ENCODE results near the gene PCARE.

Gene PCARE

DNA sequence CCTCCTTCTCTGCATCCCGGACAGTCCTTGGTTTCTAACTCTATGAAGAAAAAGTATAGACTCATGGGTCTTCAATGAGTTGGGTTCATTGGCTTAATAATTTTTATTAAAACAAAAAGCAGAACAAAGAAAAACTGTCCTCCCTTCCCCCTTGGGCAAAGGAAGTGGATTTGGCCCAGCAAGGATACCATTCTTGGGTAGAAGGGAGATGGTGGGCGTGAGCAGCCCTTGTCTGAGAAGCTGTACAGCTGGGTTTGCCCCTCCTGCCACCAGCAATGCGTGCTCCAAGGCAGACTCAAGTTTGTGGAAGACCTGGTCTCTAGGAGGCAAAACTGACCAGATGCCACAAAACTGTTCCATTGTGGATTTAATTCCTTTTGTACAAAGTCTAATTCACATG lies 12.7 kb downstream of the PCARE start:
- no peak for DNase-seq

- no peak for DNase-seq
Observed at GRCh38 chr2:29061176-29061575, 13.1 kb downstream of the PCARE start.

DNA sequence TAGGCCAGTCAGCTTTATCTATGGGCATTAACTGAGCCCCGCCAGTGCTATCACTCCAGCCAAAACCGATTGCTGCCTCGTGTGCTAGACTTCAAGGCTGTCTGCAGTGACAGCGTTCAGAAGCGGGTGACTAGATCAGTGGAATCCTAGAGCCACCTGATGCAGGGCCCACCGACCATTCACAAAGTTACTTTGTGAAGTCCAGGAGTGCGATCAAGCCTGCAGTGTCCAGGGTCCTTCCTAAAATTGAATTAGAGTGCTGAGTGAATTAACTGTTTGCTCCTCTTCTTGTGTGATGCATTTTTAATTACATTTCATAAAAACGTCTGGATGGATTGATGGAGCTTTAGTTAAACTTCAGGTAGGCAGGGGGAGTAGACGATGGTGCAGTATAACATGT lies 13.9 kb downstream of the PCARE start:
- no peak for DNase-seq

- no peak for DNase-seq
Observed at GRCh38 chr2:29059624-29060023, 14.7 kb downstream of the PCARE start.

- no peak for DNase-seq
Observed at GRCh38 chr2:29057006-29057405, 17.3 kb downstream of the PCARE start.

DNA sequence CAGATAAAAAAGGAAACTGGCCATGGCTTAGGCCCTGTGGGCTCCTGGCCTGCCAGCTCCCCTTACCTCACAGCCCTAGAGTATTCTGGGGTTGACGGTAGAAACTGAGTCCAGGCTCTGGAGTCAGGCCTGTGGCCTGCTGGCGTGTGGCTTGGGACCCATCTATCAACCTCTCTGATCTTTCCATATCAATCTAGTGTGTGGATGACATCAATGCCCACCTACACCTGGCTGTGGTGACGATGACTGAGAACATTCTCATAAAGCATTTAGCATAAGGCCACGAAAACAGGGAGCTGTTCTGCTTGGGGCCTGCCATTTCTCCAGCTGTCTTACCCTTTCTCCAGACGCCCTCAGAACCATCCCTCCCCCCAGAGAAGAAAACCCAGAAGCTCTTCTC lies 17.9 kb downstream of the PCARE start:
- no peak for DNase-seq

GRCh38 chr2:29055601-29056000 lies 18.7 kb downstream of the PCARE start:
- no peak for DNase-seq

DNA sequence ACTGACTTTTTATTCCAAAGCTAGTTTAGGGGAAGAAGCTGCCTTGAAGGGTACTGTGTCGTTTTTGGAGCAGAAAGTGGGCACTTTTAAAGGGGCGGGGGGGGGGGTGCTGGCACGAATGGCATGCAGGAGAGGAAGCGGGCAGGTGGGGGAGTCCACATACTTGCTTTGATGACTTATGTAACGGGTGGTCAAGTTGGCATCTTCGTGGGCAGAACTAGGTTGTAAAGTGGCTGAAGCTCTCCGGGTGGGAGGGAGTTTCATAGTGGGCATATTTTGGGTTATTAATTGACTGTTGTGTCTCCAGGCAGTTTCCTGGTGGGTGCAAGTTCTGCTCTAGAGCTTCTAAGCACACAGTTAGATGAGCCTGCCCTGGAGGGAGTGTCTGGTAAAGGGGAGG lies 19.9 kb downstream of the PCARE start:
- DNase-seq = no peak

GRCh38 chr2:29053670-29054400 lies 20.5 kb downstream of the PCARE start:
- no peak for DNase-seq

GRCh38 chr2:29053223-29053622 lies 21.1 kb downstream of the PCARE start:
- DNase-seq = no peak

DNA sequence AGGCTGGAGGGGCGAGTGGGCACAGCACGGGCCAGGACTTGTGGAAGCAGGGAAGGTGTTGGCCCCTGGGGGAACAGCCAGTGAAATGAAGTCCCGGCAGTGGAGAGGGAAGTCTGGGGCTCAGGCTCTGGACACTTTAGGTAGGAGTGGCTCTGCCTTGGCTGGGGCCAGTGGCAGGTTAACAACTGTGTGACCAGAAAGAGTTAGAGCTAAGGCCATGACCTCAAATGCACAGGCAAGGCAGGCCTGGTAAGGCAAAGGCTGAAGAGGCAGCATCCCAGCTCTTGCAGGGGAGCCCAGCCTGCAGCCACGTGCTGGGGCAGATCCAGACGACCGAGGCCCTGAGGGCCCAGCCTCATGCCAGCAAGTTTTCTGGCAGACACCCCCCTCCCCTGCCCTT lies 21.5 kb downstream of the PCARE start:
- DNase-seq = no peak

GRCh38 chr2:29051730-29052129 lies 22.6 kb downstream of the PCARE start:
- no peak for DNase-seq

GRCh38 chr2:29050591-29050990 lies 23.7 kb downstream of the PCARE start:
- no peak for DNase-seq

GRCh38 chr2:29047083-29047845 lies 27.1 kb downstream of the PCARE start:
- no peak for DNase-seq

- DNase-seq = no peak
Observed at GRCh38 chr2:29046321-29046720, 28.0 kb downstream of the PCARE start.

DNA sequence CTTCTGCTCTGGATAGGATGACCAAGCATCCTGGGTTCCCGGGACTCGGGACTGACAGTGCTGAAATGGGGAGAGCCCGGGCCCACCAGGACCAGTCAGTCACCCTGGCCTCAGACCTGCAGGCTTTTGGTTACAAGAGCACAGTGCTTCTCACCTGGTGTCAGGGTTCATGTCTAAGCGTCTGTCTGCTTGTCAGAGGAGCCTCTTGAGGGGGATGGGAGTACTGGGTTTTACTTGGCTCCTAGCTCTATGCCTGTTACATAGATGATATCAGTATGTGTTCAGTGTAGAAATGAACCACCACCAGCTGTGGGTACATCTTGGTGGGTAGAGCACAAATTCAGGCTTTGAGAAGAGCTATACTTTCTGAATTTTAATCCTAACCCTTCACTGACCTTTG lies 29.9 kb downstream of the PCARE start:
- DNase-seq = no peak

GRCh38 chr2:29042561-29043075 lies 31.7 kb downstream of the PCARE start:
- no peak for DNase-seq

- DNase-seq = no peak
Observed at GRCh38 chr2:29041161-29041660, 33.1 kb downstream of the PCARE start.

- no peak for DNase-seq
Observed at GRCh38 chr2:29040552-29040951, 33.8 kb downstream of the PCARE start.

DNA sequence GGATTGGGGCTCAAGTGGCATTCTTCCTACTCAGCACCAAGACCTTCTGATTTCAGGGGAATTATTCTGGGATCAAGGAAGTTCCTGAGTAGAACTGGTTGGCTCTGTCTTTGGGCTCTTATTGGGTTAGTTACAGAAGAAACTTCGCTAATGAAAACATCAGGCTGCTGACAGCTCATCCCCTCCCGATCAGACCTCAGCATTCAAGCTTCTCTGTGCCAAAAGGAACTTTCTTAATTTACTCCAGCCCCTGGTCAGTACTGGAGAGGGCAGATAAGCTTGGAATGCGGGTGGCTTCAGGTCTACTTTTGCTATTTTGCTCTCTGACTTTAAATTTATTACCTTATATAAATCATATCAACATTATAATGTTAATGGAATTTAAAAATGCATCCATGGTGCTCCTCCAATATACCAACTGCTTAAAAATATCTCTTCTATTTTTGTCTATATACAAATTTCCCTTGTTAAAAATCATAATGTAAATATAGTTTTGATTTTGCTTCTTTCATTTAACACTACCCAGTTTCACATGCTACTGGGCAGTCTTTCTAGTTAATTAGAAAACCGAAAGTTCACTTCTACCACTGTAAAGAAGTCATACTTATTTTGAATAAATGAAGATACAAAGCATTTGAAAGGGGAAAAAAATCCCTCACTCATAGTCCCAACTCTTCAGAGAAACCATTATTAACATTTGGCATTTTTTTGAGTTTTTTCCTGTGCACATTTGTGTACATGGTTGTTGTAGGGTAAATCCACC lies 34.4 kb downstream of the PCARE start:
- no peak for DNase-seq

DNA sequence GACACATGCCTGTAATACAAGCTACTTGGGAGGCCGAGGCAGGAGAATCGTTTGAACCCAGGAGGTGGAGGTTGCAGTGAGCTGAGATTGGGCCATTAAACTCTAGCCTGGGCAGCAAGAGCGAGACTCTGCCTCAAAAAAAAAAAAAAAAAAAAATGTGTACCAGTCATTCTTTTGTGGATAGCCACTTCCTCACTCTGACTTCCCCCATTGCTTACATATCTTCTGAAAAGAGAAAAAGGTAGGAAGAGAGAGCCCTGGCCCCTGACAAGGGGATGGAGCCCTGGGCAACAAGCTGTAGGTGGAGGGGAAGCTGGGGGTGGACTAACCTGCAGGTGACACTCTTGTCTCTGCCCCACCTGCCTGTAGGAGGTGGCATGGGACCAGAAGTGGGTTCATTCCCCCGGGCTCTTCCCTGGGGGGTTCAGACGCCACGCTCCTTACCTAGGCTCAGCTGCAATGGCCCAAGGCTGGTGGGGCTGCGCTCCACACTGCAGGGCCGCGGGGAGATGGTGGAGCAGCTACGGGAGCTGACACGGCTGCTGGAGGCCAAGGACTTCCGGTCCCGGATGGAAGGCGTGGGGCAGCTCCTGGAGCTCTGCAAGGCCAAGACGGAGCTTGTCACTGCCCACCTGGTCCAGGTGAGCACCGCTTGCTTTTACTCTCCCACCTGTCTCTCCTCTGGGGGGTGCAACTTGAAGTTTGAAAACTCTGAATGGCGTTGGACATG lies 39.1 kb downstream of the PCARE start:
- DNase-seq = no peak

DNA sequence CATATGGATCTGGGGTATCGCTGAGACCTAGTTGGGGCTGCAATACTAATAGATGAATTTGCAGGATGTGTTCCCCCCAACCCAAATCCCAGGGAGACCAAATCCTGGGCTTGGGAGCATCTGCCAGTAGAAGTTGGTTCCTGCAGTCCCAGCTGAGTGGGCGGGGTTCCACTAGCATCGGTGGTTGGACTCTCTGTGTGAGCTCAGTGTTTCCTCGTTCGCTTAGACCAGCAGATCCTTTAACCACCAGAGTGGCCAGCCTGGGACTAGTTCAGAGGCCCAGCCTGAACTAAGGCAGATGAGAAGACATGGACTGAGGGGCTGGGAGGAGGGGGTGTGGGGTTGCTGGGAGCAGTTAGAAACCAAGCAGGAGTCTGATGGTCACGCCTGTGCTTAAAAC lies 40.7 kb downstream of the PCARE start:
- no peak for DNase-seq

DNA sequence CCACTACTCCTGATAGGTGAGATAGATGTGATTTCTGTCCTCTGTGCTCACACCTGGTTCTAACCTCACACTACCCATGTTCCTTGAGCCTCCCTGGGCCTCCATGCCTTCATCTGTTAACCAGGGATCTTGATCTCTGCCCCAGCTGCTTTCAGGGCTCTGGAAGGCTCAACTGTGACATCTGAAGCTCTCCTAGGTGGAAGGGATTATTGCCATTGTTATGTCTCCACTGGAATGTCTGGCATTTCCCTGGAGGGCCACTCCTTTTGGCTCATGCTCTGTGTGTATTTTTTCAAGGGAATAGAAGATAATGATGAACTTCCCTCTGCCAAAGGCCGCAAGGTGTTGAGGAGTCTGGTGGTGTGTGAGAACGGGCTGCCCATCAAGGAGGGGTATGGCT lies 41.2 kb downstream of the PCARE start:
- DNase-seq = no peak

All from cerebellar nuclear complex (tissue), 1 donor.